WERI-Rb-1 (cell line): Measurements from ENCODE around the gene CAMKK1.

ENCODE experiments used
- DNase-seq: peaks from one replicate; pipeline ENCODE4 v3.0.0-alpha.2; 2020
- H3K27ac ChIP-seq: fragments of 250-450 bp; sonication (Bioruptor Pico); 2 replicates; pipeline ENCODE4 v1.5.1; 2020; ENCODE audit warnings: mild to moderate bottlenecking, moderate library complexity
- H3K27me3 ChIP-seq: fragments of 250-450 bp; sonication (Bioruptor Pico); 2 replicates; pipeline ENCODE4 v1.5.1; 2021; ENCODE audit warnings: mild to moderate bottlenecking, low read depth, moderate library complexity; ENCODE audit not compliant: insufficient read depth, severe bottlenecking
- H3K36me3 ChIP-seq: fragments of 250-450 bp; sonication (Bioruptor Pico); 2 replicates; pipeline ENCODE4 v1.5.1; 2020; ENCODE audit warnings: mild to moderate bottlenecking, moderate library complexity
- H3K4me3 ChIP-seq: 2 replicates; pipeline ENCODE4 v1.5.1; 2011; ENCODE audit warnings: low read depth, mild to moderate bottlenecking, control low read depth, low read length
- H3K9me3 ChIP-seq: fragments of 250-450 bp; sonication (Bioruptor Pico); 2 replicates; pipeline ENCODE4 v1.5.1; 2021; ENCODE audit warnings: mild to moderate bottlenecking, moderate library complexity; ENCODE audit not compliant: severe bottlenecking
- TF ChIP-seq, protein P1 (sequence below): IDR thresholded peaks from 2 replicates; pipeline ENCODE4 v1.5.1; 2011; ENCODE audit warnings: low read depth, mild to moderate bottlenecking, control low read depth, inconsistent platforms, low read length

Gene CAMKK1

DNA sequence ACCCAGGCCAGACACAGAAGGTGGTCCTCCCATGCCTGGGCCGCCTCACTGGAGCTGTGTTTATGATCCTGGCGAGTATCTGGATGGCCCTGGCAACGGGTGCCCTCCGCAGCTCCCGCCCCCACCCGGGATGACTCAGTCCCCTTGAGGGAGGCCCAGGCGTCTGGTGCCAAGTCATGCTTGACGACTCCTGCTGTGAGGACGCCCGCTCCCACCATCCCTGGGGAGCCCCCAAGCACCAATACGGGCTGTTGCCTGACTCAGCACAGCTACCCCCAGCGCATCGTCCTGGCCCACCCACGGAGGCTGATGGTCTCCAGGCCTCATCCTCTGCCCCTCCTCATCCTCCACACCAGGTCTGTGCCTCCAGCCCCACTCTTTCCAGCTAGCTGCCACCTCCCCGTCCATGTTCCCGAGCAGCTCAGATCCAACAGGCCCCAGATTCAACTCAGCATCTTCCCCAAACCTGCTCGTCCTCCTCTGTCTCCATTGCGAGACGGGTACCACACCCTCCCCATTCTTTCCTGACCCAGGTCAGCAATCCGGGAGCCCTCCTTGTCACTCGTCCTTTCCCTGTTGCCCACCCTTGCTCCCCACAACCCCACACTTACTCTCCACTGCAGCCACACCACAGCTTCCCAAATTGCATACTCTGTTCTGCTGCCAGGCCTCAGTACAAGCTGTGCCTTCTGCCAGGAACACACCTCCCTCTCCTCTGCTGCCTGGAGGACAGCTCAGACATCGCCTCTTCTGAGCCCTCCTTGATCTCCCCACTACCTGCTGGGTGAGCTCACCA, 2.6 kb downstream of the CAMKK1 start:
- Histone ChIP-seq H3K27me3 (no peaks in the 10 kb centered on the region), H3K36me3 (peaks cover 9% of the 10 kb centered on the region), H3K4me3 (peak overlapping the region; percentile 8), H3K27ac (peak overlapping the region; percentile 84), H3K9me3 (no peaks in the 10 kb centered on the region)
- DNase-seq, result peak; percentile 84
- TF ChIP-seq, protein P1, sequence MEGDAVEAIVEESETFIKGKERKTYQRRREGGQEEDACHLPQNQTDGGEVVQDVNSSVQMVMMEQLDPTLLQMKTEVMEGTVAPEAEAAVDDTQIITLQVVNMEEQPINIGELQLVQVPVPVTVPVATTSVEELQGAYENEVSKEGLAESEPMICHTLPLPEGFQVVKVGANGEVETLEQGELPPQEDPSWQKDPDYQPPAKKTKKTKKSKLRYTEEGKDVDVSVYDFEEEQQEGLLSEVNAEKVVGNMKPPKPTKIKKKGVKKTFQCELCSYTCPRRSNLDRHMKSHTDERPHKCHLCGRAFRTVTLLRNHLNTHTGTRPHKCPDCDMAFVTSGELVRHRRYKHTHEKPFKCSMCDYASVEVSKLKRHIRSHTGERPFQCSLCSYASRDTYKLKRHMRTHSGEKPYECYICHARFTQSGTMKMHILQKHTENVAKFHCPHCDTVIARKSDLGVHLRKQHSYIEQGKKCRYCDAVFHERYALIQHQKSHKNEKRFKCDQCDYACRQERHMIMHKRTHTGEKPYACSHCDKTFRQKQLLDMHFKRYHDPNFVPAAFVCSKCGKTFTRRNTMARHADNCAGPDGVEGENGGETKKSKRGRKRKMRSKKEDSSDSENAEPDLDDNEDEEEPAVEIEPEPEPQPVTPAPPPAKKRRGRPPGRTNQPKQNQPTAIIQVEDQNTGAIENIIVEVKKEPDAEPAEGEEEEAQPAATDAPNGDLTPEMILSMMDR, result no peak

DNA sequence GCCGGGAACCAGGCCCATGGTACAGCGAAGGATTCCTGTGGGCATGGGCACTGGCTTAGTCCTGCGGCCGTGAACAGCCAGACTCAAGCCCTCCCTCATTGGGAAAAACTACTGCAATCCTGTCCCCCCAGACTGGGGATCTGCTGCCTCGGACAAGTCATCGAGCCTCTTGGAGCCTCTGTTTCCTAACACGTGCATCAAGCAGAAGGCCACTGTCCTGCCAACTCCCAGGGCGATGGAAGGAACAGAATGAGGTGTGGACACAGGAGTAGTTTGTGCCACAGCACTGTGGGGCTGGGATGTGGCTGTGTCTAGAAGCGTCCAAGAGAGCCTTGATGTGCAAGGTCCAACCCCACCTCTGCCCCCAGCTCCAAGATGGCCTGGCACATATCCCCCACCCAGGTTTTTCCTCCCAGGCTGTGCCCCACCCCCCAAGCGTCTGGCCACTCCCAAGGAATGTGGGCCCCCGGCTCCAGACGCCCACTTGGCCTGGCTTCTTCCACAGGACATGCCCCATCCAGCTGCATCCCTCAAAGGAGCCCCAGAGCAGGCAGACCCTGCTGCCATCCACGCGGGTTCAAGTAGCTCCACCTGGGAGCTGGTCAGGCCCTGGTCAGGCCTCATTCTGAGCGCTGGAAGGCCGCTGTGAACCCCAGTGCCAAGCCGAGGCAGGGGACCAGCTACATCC, 3.4 kb downstream of the CAMKK1 start:
- Histone ChIP-seq H3K9me3 (no peaks in the 10 kb centered on the region), H3K4me3 (no peak overlapping the region), H3K36me3 (peaks cover 17% of the 10 kb centered on the region), H3K27me3 (no peaks in the 10 kb centered on the region), H3K27ac (peak overlapping the region; percentile 84)
- TF ChIP-seq, protein P1, result no peak
- DNase-seq, result no peak

DNA sequence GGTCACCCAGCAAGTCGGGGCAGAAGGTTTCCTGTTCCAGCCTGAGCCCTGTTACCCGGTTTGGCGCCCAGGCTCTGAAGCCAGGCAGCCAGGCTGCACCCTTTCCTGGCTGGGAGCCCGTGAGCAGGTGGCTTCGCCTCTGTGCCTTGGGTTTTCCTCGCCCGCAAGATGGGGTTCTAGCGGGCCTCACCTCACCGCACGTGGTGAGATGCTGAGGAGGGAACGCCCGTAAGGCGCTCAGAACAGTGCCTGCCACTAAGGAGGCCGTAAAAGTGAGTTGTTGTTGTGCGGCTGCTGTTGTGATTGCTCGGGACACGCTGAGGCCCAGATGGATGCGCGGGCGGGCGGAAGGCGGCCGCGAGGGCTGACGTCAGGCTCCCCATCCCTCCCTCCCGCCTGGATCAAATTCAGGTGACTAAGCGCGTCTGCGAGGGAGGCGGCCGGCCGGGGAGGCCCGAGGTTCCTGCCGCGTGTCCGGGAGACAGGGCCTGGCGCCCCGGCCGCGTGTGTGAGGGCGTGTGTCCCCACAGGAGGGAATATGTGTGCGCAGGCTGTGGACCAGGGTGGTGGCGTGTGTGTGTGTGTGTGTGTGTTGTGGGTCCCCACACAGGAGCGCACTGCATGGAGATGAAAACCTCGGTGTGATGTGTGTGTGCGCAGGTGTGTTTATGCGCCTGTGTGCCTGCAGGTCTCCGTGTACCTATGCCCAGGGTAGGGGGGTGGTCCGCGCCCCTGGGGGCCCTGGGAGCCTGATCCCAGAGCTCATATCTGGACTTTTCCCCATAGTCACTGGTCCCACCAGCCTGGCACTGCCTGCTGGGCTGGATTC, 4.3 kb downstream of the CAMKK1 start:
- Histone ChIP-seq H3K9me3 (no peaks in the 10 kb centered on the region), H3K4me3 (no peak overlapping the region)
- TF ChIP-seq, protein P1, result no peak

DNA sequence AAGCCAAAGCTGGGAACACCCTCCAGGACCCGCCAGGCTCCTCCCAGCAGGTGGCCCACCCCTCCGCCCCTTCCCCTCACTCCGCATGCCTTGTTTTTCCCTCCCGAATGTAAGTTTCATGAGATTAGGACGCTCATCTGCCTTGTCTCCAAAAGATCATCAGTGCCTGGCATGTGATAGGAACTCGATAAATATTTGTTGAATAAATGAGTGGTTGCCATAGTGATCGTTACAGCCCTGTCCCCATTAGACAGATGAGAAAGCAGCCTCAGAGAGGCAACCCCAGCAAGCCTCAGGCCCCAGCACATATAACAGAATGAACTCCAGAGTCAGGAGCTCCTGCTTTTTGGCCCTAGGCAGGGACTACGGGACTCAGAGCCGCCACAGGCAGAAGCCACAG, 5.0 kb downstream of the CAMKK1 start:
- no peak overlapping the region for H3K4me3 ChIP-seq
- H3K36me3 ChIP-seq, result peaks cover 34% of the 10 kb centered on the region
- no peak for DNase-seq
- H3K27ac ChIP-seq, result peak overlapping the region; percentile 84
- TF ChIP-seq, protein P1, result no peak
- no peaks in the 10 kb centered on the region for H3K27me3 ChIP-seq
- H3K9me3 ChIP-seq, result no peaks in the 10 kb centered on the region

More for the DNA sequence above, 4.3 kb downstream of the CAMKK1 start:
- peaks cover 26% of the 10 kb centered on the region for H3K36me3 ChIP-seq
- peak overlapping the region; percentile 84 for H3K27ac ChIP-seq
- H3K27me3 ChIP-seq, result no peaks in the 10 kb centered on the region
- DNase-seq, result peak; percentile 75

DNA sequence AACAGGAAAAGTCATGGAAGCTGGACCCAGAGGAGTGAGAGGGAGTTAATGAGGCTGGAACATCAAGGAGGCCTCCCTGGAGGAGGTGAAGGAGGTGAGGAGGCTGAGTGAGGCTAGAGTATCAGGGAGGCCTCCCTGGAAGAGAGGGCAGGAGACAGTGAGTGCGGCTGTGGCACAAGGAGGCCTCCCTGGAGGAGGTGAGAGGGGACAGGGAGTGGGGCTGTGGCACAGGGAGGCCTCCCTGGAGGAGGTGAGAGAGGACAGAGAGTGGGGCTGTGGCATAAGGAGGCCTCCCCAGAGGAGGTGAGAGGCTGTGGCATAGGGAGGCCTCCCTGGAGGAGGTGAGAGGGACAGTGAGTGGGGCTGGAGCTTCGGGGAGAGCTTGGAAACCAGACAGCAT, 5.5 kb downstream of the CAMKK1 start:
- TF ChIP-seq, protein P1, result no peak
- Histone ChIP-seq H3K4me3 (no peak overlapping the region), H3K27me3 (no peaks in the 10 kb centered on the region), H3K9me3 (no peaks in the 10 kb centered on the region), H3K27ac (peak overlapping the region; percentile 84), H3K36me3 (peaks cover 38% of the 10 kb centered on the region)
- DNase-seq, result no peak
